Globus pallidus (tissue), 1 donor: ENCODE measurements around the gene PLXNA3.

Experiments used
- DNase-seq: peaks from one replicate; pipeline ENCODE4 v3.0.0-alpha.2; 2015; ENCODE audit warnings: low spot score

PLXNA3 gene

GRCh38 chrX:154435171-154435733, 22.8 kb upstream of the PLXNA3 start:
- DNase-seq: no peak

- no peak for DNase-seq
Measured at GRCh38 chrX:154436374-154436982, 21.6 kb upstream of the PLXNA3 start.

- DNase-seq: no peak
Measured at GRCh38 chrX:154436983-154437752, 20.9 kb upstream of the PLXNA3 start, which contains the start of gene GDI1. Gene GDI1, plus strand, starts transcription at chrX:154437154. Its CDS starts 101 bp downstream, at chrX:154437255.

GRCh38 chrX:154437971-154438893, 19.8 kb upstream of the PLXNA3 start:
- no peak for DNase-seq

GRCh38 chrX:154439841-154440240, 18.2 kb upstream of the PLXNA3 start:
- DNase-seq: no peak

GRCh38 chrX:154440623-154441357, 17.3 kb upstream of the PLXNA3 start:
- DNase-seq: no peak

- DNase-seq: no peak
Measured at GRCh38 chrX:154441564-154441963, 16.5 kb upstream of the PLXNA3 start.

GRCh38 chrX:154441984-154442707, 15.9 kb upstream of the PLXNA3 start:
- no peak for DNase-seq

GRCh38 chrX:154443479-154443910, 14.6 kb upstream of the PLXNA3 start:
- DNase-seq: no peak

- peak; percentile 74 for DNase-seq
Measured at GRCh38 chrX:154443992-154444754, 13.9 kb upstream of the PLXNA3 start, which contains the start of gene FAM50A. Gene FAM50A, plus strand, starts transcription at chrX:154444141. Its CDS starts 95 bp downstream, at chrX:154444236.

- no peak for DNase-seq
Measured at GRCh38 chrX:154444755-154445246, 13.3 kb upstream of the PLXNA3 start.

GRCh38 chrX:154445776-154446175, 12.3 kb upstream of the PLXNA3 start:
- DNase-seq: no peak

- DNase-seq: no peak
Measured at GRCh38 chrX:154446430-154446829, 11.7 kb upstream of the PLXNA3 start.

- no peak for DNase-seq
Measured at GRCh38 chrX:154448484-154448883, 9.6 kb upstream of the PLXNA3 start.

- DNase-seq: no peak
Measured at GRCh38 chrX:154449618-154450017, 8.5 kb upstream of the PLXNA3 start.

GRCh38 chrX:154450312-154450711, 7.8 kb upstream of the PLXNA3 start:
- DNase-seq: no peak

- DNase-seq: no peak
Measured at GRCh38 chrX:154452823-154453222, 5.3 kb upstream of the PLXNA3 start.

GRCh38 chrX:154457491-154458115, 478 bp upstream of the PLXNA3 start:
- DNase-seq: no peak
